Progenitor cell of endocrine pancreas (in vitro differentiated cells): ENCODE measurements around the gene CRHR1. TPM values are rescaled to one million over a fixed set of nuclear protein-coding genes. Genes with fewer than 3 reads are reported as not detected.

ENCODE experiments used
- DNase-seq: peaks from one replicate; pipeline ENCODE4 v3.0.0; 2021; ENCODE audit warnings: low spot score; ENCODE audit not compliant: unreplicated experiment
- H3K27ac Mint-ChIP-seq: 2 replicates; pipeline ENCODE4 v1.8.0; 2021; ENCODE audit warnings: mild to moderate bottlenecking, moderate library complexity, mixed read lengths
- H3K27me3 Mint-ChIP-seq: 2 replicates; pipeline ENCODE4 v1.8.0; 2021; ENCODE audit warnings: mixed read lengths
- H3K36me3 Mint-ChIP-seq: 2 replicates; pipeline ENCODE4 v1.8.0; 2022; ENCODE audit warnings: mixed read lengths; ENCODE audit not compliant: insufficient read depth
- H3K4me1 Mint-ChIP-seq: 2 replicates; pipeline ENCODE4 v1.8.0; 2021; ENCODE audit warnings: low read depth, mixed read lengths
- H3K4me3 Mint-ChIP-seq: 2 replicates; pipeline ENCODE4 v1.8.0; 2021; ENCODE audit warnings: low read depth, mild to moderate bottlenecking, moderate library complexity, mixed read lengths
- H3K9me3 Mint-ChIP-seq: 2 replicates; pipeline ENCODE4 v1.8.0; 2021; ENCODE audit warnings: low read depth, mixed read lengths
- CTCF ChIP-seq: fragments of 200-600 bp; sonication (generic); IDR thresholded peaks from one replicate; pipeline ENCODE4 v1.5.0; 2021; ENCODE audit warnings: antibody characterized with exemption, mild to moderate bottlenecking; ENCODE audit not compliant: unreplicated experiment
- total RNA-seq: library from RNA; stranded (reverse); gene quantifications from 2 replicates; pipeline ENCODE4 v1.2.1, GENCODE V29; 2021

The CRHR1 gene
- total RNA-seq, 1 donor from 2014 or later, result not detected

DNA sequence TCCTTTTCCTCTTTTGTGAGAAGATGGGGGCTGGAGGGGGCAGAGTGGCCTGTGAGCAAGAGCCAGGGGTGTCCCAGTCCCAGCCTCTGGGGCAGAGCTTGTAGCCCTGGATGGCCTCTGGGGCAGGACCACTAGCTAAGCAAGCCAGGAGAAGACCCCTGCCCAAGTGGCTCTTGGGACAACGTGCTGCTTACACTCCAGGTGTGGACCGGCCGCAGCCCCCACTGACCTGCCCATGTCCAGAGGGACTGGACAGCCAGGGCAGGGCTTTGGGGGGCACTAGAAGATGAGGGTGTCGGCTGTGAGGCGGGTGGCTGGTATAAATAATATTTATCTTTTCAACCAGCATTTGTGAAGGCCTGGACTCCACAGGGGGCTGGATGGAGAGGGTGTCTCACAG, 51.4 kb downstream of the CRHR1 start:
- H3K4me1 Mint-ChIP-seq, result no peaks in the 10 kb centered on the region
- no peak for TF ChIP-seq CTCF
- H3K27me3 Mint-ChIP-seq, result peaks cover 13% of the 10 kb centered on the region
- H3K4me3 Mint-ChIP-seq, result no peak overlapping the region
- H3K36me3 Mint-ChIP-seq, result no peaks in the 10 kb centered on the region
- no peak for DNase-seq
- H3K9me3 Mint-ChIP-seq, result no peaks in the 10 kb centered on the region
- no peak overlapping the region for H3K27ac Mint-ChIP-seq

GRCh38 chr17:45836047-45837044, 52.2 kb downstream of the CRHR1 start:
- Mint-ChIP-seq H3K4me1 (no peaks in the 10 kb centered on the region), H3K36me3 (no peaks in the 10 kb centered on the region)

GRCh38 chr17:45837187-45837586, 53.1 kb downstream of the CRHR1 start:
- H3K27ac Mint-ChIP-seq, result no peak overlapping the region
- no peaks in the 10 kb centered on the region for H3K4me1 Mint-ChIP-seq
- H3K4me3 Mint-ChIP-seq, result no peak overlapping the region
- H3K9me3 Mint-ChIP-seq, result no peaks in the 10 kb centered on the region
- TF ChIP-seq CTCF, result no peak
- H3K36me3 Mint-ChIP-seq, result no peaks in the 10 kb centered on the region
- no peak for DNase-seq
- H3K27me3 Mint-ChIP-seq, result peaks cover 9% of the 10 kb centered on the region

More at GRCh38 chr17:45836047-45837044, 52.2 kb downstream of the CRHR1 start:
- H3K27ac Mint-ChIP-seq, result no peak overlapping the region
- H3K27me3 Mint-ChIP-seq, result peaks cover 9% of the 10 kb centered on the region
- no peak for DNase-seq
- H3K4me3 Mint-ChIP-seq, result no peak overlapping the region
- TF ChIP-seq CTCF, result no peak
- H3K9me3 Mint-ChIP-seq, result no peaks in the 10 kb centered on the region

- no peak for TF ChIP-seq CTCF
Measured at GRCh38 chr17:45837603-45838002, 53.5 kb downstream of the CRHR1 start.

DNA sequence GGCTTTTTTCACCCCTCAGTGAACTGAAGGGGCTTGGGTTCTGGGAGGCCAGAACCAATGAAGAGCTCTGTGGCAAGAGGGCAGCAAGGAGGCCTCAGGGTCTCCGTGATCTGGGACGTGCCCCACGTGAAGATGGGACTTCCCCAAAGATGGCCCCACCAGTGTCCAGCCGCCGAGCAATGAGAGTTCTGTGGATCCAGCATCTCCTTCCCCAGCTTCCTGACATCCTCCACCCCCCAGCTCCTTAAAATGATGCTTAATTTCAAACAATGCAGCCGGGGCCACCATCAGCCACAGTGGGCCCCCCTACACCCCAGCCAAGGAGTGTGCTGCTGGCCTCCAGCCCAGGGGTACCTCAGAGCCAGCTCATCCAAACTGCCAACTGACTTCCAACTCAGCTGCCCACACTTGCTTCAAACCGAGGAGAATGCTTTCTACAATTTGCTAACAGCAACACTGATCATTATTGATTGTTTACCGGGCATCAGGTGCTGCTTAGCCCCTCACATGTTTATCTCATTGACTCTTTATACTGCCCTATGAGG, 54.7 kb downstream of the CRHR1 start:
- no peaks in the 10 kb centered on the region for H3K36me3 Mint-ChIP-seq

More at GRCh38 chr17:45837603-45838002, 53.5 kb downstream of the CRHR1 start:
- Mint-ChIP-seq H3K4me3 (no peak overlapping the region), H3K27ac (no peak overlapping the region), H3K36me3 (no peaks in the 10 kb centered on the region), H3K27me3 (peaks cover 9% of the 10 kb centered on the region), H3K4me1 (no peaks in the 10 kb centered on the region), H3K9me3 (no peaks in the 10 kb centered on the region)
- DNase-seq, result no peak

More for the DNA sequence above, 54.7 kb downstream of the CRHR1 start:
- Mint-ChIP-seq H3K4me3 (no peak overlapping the region), H3K27me3 (peaks cover 9% of the 10 kb centered on the region), H3K9me3 (no peaks in the 10 kb centered on the region), H3K27ac (no peak overlapping the region), H3K4me1 (no peaks in the 10 kb centered on the region)
- DNase-seq, result no peak
- TF ChIP-seq CTCF, result no peak
